Stimulated activated naive CD4-positive, alpha-beta T cell treated with Interleukin-2 at 50 U/mL for 16 hours (primary cell): ENCODE data around the gene UBAC2.

ENCODE experiments used
- DNase-seq: peaks from one replicate; lab custom pipeline; 2025; lab: John Stamatoyannopoulos, UW

Gene UBAC2

DNA sequence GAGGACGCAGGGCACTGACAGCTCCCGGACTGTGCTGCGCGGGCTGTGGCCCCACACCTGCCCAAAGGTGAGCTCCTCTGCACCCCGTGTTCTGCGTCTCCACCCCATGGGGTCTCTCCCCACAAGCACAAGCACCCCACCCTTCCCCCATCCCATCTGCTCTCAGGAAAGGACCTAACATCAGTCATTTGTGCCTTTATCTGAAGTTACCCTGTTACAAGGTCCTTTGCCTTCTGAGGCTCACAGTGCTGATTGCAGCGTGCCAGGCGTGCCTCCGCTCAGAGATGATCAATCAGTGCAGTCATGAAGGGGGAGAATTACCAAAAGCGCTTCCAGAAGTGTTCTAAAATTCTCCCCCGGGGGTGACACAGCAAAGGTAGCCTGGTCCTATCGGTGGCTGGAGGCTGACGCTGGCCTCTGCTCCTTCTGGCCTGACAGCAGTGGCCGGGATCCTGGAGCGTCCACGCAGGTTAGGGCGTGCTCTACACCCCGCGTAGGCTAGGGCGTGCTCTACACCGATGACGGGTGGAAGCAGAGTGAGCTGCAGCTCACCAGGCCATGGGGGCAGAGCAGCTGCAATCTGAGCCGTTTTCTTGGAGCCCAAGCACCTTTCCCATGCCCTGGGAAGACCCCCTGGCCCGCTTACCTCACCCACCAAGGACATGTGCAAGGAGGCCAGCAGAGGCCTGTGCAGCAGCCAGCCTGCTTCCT lies 215.9 kb downstream of the UBAC2 start:
- no peak for DNase-seq

DNA sequence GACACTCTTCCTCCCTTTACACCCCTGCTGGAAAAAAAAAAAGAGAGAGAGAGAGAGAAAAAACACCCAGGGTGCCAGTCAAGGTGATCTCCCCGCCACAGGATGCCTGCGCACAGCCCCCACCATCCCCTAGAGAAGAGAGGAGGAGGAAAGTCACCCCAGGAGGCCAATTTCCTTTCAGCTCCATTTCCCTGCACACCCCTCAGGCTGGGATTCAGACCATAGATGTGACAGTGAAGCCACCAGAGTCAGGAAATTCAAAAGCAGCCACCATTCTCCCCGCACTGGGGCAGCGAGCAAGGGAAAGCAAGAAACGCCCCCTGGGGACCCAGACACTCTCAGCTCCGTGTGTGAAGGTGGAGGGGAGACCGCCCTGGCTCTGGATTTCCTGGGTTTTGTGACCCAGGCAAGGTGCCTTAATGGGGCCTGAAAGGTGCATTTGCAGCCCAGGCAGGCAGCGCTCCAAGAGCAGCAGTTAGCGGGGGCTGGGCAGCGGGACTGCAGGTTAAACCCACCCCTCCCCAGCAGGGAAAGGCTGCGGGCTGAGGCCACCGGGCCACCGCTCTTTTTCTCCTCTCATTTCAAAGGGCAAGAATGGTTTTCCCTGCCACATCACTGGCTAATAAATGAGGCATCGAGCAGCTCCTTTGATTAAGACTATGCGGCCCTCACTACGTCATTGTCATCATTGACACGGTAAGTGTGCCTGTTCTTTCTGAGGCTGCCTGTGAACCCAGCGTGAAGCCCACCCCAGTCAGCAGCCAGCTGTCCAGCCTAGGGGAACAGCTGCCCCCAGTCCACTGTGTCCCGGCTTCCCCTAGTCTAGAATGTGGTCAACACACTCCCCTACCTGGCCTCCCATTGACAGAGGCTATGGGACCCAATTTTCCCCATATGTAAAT lies 216.8 kb downstream of the UBAC2 start:
- no peak for DNase-seq

DNA sequence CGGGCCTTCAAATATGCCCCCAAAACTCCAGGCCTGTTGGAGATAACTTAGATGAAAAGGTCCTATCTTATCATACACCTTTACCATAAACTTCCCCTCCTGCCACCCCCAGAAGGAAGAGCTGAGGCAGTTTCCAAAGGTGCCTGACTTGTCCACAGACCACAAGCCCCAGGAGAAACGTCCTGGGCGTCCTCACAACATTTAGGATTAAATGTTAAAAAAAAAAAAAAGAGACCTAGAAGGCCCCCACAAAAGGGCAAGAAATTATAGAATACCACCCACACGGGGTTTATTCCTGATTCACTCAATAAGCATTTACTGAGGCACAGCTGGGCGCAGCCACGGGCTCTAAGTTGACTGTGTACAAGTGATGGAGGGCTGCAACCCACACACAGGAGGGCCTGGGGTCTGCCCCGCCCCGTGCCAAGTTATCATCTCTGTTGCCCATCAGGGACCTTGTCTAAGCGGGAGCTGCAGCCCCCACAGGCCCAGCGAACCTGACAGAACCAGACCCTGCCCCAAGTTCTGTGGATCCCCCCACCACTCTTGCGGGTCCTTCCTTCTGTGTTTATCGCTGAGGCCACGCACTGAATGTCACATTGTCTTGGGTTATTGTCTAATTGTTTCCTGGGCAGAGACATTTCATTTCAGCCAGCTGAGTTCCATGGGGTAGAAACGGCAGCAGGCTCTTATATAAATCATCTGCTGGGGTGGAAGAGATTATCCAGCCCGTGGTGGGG lies 217.6 kb downstream of the UBAC2 start:
- DNase-seq: no peak

DNA sequence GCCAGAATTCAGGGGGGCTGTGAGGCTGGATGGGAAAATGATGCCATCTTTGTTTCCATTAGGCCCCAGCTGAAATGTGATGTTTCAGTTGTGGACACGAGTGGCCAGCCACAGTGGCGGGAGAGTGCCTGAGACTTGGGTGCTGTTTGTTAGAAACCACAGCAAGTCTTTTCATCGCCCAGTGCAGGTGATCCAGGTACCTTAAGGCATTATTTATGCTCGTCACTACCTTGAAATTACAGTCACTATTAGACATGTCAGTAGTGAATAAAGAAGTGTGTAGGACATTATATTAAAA lies 218.1 kb downstream of the UBAC2 start:
- no peak for DNase-seq

DNA sequence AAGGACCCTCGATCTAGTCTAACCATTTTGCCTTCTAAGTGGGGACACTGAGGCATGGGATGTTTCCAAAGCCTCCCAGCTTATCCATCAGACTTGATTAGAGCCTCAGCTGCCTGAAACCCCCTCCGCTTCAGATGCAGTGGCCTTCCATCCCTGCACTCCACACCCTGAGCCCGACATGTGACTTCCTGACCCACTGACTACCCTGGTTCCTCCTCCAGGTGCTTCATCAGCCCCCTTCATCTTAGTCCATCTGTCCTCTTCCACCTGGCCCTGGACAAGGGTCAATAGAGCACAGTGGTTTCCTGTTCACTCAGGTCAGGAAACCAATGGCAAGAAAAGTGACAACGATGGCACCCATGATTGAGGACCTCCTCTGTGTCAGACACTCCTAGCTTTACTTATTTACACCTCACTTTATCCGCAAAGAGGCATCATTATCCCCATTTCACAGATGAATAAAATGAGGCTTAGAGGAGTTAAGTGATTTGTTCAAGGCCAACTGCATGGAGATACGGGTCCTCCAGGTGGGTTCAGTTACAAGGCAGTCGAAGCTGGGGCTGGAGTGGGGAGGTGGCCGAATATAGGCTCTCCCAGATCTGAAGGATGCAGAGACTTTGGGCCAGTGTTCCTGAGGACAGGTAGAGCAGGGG lies 219.1 kb downstream of the UBAC2 start:
- DNase-seq: no peak

DNA sequence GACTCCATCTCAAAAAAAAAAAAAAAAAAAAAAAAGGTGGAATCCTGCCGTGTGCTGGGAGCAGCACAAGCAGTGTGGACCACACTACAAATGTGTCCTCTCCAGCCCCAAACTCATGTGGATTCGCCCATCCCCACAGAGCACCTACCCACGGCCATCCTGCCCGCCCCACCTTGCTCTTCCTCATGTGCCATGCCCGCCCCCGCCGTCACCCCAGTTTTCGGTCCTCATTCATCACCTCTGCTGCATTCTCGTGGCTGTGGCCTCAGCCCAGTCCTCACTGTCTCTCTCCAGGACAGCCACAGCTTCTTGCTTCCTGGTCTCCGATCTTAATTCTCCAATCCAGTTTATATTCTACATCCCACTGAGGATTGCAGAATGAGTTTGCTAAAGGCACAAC lies 220.6 kb downstream of the UBAC2 start:
- no peak for DNase-seq

DNA sequence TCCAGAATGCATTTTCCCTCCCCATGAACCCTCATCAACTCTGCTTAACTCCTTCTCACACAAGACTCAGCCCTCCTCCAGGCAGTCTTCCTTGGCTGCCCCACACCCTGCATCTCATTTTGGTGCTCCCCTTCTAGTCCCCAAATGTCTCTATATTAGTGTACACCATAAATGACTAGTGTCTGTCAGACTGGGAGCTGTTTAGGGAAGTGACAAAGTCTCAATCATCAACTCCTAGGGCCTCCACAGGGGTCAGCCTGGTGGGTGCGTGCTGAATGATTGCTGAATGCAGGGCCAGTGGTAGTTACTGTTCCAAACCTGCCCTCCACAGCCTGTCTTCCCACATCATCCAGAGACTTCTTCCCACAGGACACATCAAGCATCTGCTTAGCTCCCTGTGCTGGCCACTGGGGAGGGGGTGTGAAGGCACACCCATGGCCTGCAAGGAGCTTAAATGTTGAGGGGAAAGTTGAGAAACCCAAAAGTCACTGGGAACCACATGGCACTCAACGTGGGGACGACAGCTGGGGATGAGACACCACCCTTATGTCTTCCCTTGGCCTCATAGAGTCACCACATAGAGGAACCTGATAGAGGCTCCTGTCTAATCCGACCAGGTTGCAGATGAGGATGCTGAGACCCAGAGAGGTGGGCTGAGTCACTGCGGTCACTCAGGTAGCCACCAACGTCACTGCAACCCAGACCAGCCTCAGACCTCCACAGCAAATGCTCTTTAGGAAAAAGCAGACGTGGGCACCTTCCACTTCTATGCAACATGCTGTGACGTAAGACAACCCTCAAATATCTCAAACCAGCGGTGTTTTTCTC lies 221.3 kb downstream of the UBAC2 start:
- DNase-seq: no peak

DNA sequence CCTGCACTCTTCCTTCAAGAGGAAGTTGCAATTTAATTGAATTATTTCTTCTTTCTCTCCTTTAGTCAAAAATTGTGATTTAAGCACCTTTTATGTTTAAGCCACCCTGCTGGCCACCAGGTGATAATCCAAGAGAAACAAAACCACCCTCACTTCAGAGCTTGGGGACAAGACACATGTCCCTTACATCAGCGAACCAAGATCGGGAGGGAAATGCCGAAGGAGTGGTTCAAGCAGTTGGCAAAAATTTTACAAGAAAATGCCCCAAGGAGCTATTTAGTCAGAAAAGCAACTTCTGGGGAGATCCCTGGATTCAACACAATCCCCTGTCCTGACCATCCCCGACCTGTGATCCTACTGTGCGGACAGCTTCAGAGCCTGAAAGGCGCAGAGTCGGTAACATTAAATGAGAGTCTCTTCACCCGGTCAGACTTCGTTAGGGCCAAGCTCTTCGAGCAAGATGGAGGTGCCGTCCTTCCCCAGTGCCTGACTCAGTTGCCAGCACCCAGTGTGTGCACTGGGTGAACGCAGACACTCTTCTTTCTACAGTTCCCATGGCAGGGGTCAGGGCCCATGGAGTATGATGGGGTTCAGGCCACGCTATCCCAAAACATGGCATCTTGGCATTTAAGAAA lies 222.0 kb downstream of the UBAC2 start:
- no peak for DNase-seq

DNA sequence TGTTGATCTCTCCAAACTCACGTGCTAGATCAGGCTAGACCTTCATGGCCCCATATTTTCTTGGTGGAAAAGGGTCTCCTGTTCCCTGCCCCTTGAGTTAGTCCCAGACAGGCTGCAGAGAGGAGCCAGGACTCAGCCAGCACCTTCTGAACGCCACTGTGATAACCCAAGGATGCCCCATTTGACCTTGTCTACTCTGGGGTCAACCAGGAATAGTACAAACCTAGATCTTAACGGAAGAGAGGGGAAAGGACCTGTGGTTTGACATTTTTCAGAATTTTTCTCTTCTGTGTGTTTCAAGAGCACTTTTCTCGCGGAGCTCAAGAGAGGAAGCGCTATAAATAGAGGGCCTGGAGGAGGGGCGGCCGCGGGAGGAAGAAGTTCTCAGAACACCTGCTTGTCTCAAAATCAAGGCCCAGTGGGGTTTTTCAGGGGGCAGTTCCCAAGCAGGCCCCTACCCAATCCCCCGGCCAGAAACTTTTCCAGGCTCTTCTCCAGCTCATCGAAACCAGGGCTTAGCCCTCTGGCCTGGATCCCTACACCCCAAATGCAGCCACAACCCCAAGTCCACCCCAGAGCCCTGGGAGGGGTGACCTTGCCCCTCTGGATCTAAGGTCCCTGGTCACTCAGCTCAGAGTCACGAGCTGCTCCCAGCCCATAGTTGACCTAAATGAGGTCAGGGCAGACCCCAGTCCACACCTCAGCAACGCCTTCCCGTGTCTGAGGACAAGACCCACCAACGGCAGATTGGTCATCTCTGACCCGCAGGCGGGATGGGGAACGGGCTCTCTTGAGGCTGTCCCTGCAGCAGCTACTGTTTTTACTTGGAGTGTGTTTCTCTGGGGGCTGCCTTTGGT lies 225.1 kb downstream of the UBAC2 start:
- DNase-seq: peak; percentile 10

DNA sequence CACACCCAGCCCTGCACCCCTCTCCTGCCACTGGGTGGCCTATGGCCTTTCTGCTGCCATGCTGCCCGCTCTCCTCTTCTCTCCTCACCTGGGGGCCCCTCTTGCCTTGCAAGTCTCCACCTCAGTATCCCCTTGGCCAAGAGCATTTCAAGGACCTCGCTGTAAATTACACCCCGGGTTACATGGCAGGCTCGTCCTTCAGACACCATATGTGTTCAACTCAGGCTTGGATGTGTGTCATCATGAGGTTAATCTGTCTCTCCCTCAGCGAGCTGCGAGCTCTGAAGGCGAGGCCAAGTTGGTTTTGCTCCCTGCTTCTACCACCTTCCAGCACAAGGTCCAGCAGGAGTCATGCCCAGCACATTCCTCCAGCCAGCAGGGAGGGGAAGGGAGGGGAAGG lies 225.8 kb downstream of the UBAC2 start:
- DNase-seq: no peak

DNA sequence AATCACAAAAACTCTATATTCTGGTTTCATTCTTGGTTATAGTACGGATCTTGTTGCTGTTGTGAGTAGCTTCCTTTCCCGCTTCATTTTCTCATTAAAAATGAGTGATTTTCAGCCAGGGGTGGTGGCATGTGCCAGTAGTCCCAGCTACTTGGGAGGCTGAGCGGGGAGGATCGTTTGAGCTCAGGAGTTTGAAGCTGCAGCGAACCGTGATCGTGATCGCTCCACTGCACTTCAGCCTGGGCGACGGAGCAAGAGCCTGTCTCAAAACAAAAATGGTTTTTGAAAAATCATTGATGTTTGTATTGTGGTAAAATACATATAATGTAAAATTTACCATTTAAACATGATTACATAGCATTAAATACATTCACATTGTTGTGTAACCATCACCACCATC lies 229.0 kb downstream of the UBAC2 start:
- DNase-seq: no peak

DNA sequence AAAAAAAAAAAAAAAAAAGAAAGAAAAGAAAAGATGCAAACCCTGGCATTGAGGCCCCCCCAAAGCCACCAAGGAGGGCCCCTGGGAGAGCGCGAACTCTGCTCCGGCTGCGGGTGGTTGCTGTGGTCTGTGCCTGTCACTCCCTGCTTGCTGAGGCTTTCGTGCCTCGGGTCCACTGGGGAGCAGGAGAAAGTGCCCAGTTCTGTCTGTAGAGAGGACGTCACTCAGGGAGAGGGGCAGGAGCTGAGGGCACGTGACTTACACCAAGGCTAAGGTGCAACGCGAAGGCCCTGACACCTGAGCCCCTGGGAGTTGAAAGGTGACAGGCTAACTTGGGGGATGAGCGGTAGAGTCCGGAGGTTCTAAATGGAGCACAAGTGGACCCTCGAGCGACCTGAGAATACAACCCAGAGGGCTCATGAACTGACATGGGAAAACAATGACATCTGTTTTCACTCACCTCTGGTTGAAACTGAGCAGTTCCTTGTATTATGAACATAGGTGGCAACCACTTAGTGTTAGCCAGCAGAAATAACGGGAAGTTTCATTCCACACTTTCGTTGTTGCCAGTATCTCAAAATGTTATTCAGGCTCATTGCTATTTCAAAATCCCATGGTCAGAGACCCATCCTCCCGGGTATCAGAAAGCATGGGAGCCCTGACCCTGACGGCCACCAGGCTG lies 231.4 kb downstream of the UBAC2 start:
- no peak for DNase-seq

DNA sequence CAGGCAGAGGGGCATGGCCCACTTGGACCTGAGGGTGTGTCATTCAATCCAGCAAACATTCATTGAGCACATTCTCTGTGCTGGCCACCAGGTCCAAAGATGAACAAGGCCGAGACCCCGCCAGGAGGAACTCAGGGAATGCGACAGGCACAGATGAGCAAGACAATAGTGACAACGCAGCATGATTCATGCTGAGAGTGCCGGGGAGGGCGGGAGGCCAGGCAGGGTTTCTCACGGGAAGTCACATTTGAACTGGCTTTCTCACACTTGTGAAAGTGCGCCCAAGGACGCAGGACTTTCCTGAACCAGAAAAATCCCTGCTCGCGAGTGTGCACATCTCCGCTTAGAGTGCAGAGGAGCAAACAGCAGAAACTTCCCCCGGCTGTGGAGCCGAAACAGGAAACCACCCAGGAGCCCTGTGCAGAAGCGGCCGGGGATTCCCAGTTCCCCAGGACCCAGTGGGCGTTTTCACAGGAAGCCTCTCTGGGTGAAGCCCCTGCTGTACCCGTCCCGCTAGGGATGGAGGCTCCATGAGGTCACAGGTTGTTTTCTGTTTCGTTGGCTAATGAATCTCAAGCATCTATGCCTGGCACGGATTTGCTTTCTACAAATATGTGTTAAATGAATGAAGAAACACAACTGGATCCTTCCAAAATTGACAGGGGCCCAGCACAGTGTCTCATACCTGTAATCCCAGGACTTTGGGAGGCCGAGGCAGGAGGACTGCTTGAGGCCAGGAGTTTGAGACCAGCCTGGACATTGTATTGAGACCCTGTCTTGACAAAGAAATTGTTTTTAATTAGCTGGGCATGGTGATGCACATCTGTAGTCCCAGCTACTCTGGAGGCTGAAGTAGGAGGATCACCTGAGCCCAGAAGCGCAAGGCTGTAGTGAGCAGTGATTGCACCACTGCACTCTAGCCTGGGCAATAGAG lies 232.2 kb downstream of the UBAC2 start:
- DNase-seq: peak; percentile 92

DNA sequence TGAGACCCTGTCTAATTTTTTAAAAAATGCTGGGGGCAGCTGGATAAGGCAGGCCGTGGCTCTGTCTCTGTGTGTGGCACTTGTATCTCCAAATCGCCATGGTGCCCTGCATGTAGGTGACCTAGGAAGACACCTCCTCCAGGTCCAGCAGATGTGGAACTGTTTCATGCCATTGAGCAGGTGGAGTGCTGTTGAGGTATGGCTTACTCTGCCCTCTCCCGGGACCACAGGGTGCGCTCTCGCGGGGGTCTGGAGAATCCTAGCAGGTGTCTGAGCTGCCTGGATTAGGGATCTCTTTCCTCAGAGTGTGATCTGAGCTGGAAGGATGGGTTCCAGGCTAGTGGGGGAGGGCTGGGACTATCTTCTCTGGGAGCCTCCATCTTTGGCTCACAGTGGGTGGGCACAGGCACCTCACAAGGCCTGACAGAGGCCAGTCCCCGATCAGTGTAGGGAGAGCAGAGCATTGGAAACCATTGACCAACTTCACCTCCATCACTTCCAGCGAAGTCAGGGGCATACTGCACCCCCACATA lies 233.0 kb downstream of the UBAC2 start:
- no peak for DNase-seq

DNA sequence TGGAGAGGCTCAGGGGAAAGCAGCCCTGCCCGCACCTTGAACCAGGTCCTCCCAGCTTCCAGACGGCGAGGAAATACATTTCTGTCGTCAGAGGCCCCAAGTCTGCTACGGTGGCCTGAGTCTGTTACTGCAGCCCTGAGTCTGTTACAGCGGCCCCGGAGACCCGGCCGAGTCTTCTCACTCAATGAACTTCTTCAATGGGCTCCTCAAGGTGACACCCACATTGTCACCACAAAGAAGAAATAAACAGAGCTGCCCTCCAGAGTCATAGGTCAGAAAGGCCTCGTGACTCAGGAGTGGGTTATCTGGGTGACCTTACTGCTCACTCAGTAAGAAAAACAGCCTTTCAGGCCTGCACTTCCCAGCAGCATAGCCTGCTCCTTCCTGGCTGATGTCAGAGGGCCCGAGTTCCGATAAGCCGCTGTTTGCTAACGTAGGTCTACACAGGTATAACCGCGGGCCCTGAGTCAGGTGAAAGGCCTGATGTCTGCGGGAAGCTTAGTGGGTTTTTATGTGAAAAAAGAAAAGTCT lies 233.7 kb downstream of the UBAC2 start:
- DNase-seq: peak; percentile 79

DNA sequence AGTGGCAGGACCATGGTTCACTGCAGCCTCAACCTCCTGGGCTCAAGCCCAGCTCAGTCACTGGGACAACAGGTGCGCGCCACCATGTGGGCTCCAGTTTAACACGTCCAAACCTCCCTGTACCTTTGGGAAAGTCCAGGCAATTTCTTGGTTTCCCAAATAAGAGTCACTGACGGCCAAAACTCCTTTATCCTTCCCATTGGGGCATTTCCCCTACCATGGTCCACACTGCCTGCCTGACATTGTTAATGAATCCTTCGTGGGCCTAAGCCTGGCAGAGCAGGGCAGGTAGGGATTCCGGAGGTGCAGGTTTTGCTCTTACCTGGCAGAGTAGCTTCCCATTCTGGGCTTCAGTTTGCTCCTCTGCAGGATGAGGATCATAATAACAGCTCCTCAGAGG lies 234.5 kb downstream of the UBAC2 start:
- DNase-seq: no peak

DNA sequence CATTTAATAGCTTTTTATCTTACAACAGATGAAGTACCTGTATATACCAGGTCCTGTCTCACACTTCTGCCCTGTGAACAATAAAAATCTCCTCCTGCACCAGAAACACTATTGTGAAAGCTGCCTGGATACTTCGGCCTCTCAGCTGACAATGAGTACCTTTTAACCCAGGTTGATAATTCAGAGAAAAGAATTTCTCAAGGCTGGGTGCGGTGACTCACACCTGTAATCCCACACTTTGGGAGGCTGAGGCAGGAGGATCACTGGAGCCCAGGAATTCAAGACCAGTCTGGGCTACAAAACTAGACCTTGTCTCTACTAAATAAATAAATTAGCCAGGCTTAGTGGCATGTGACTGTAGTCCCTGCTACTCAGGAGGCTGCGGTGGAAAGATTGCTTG lies 235.3 kb downstream of the UBAC2 start:
- no peak for DNase-seq
